ENCODE results near the gene MT1B. TPM values are rescaled to one million over a fixed set of nuclear protein-coding genes. Genes with fewer than 3 reads are reported as not detected.

MT1B gene
- total RNA-seq, 1 experiment from 2014 or later: not detected

DNA sequence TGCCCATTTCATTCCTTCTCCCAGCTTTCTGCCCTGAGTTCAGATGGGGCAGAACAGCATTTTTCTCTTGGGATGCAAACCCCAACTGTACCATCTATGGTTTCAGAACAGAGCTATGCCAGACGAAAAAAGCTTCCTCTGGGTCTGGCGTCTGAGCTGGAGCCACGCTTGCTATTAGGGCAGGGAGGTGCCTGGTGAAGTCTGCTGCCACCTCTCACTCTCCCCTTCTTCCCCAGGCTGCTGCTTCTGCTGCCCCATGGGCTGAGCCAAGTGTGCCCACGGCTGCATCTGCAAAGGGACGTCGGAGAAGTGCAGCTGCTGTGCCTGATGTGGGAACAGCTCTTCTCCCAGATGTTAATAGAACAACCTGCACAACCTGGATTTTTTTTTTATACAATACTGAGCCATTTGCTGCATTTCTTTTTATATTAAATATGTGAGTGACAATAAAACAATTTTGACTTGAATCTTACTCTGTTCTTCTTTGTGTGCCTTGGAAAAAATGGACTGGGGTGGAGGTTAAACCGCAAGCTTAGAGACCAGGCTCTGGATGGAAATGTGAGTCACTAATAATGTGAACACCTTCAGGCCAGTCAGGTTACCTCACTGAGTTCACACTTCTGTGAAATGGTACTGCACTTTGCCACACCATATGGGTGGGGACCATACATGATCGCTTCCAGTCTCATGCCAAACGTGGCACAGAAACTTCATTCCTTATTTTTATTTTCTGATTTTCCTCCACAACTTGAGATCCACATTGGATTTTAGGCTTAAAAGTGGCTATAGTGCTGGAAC, 14.9 kb upstream of the MT1B start:
- H3K36me3 ChIP-seq (ENCODE audit: control insufficient read depth in 1 of 2, insufficient read depth in 2 of 2, low read length in 2 of 2): no peaks in the 10 kb centered on the region
- H3K4me2 ChIP-seq (ENCODE audit: low read length): no peak overlapping the region
- no peaks in the 10 kb centered on the region for H3K9me2 ChIP-seq (ENCODE audit: insufficient read depth)
- RAD21 ChIA-PET (ENCODE audit: low non-redundant PET in 1 of 2, low total read pairs in 2 of 2, uncharacterized antibody in 2 of 2, unreplicated experiment in 2 of 2): no interaction called here
- no peaks in the 10 kb centered on the region for H3K9me3 ChIP-seq (ENCODE audit: control insufficient read depth in 1 of 2, insufficient read depth in 1 of 2, low read depth in 1 of 2, low read length in 2 of 2)
- ATAC-seq: 0 out of 2 replicates have a peak, but pooled peaks have one; percentile 52
- no peaks in the 10 kb centered on the region for H4K20me1 ChIP-seq (ENCODE audit: insufficient read depth)
- H3K27me3 ChIP-seq (ENCODE audit: insufficient read depth, low read length): no peaks in the 10 kb centered on the region
- BruUV-seq (replicated peaks): no TSS peak
- POLR2A ChIA-PET: interaction anchor here (1.5 to 1.9 kb wide), 2 partner anchors 10 to 11 kb away, joined by 4 to 8 read pairs; partner anchors contain the start of gene MT1E
- no peak overlapping the region for H3K27ac ChIP-seq (ENCODE audit: low read depth, low read length)
- peaks cover 0 to 3% of the 10 kb centered on the region in 2 experiments; a peak in 1 of 4 replicates for H3K4me1 ChIP-seq (ENCODE audit: control insufficient read depth in 1 of 2, insufficient read depth in 2 of 2, low read length in 2 of 2)
- no peak overlapping the region for H3K4me3 ChIP-seq (replicated peaks in 1 of 2; ENCODE audit: low read depth in 1 of 2, low read length in 2 of 2)
- no peak for DNase-seq (ENCODE audit: low read depth, low spot score)
- no peak overlapping the region for H2AFZ ChIP-seq (ENCODE audit: low read depth, low read length, poor library complexity, severe bottlenecking)
- CTCF ChIA-PET: no interaction called here
- TF ChIP-seq POLR2A (IDR thresholded peaks at IDR 0.05; ENCODE audit: borderline replicate concordance, extremely low read depth, insufficient read depth, insufficient read length) (no peak), YY1 (IDR thresholded peaks at IDR 0.05; ENCODE audit: extremely low read depth, insufficient replicate concordance, low read depth, low read length) (no peak), CEBPB (IDR thresholded peaks at IDR 0.05; ENCODE audit: low read depth) (no peak), ZNF274 (IDR thresholded peaks at IDR 0.05; ENCODE audit: low read depth, low read length) (no peak), EZH2 (IDR thresholded peaks at IDR 0.05) (no peak), SRF (IDR thresholded peaks at IDR 0.05; ENCODE audit: low read depth) (no peak), TCF7L2 (IDR thresholded peaks at IDR 0.05; ENCODE audit: borderline replicate concordance, extremely low read depth, insufficient read depth, insufficient read length) (no peak), SIN3A (IDR thresholded peaks at IDR 0.05; ENCODE audit: low read depth) (no peak), JUND (IDR thresholded peaks at IDR 0.05) (no peak), ZFX (IDR thresholded peaks at IDR 0.05) (no peak), EGR1 (IDR thresholded peaks at IDR 0.05; ENCODE audit: low read depth) (no peak), FOSL1 (IDR thresholded peaks at IDR 0.05; ENCODE audit: low read depth) (no peak), RAD21 (IDR thresholded peaks at IDR 0.05; ENCODE audit: low read depth) (no peak), SP1 (IDR thresholded peaks at IDR 0.05; ENCODE audit: low read depth) (no peak)
- TF ChIP-seq, protein P1, sequence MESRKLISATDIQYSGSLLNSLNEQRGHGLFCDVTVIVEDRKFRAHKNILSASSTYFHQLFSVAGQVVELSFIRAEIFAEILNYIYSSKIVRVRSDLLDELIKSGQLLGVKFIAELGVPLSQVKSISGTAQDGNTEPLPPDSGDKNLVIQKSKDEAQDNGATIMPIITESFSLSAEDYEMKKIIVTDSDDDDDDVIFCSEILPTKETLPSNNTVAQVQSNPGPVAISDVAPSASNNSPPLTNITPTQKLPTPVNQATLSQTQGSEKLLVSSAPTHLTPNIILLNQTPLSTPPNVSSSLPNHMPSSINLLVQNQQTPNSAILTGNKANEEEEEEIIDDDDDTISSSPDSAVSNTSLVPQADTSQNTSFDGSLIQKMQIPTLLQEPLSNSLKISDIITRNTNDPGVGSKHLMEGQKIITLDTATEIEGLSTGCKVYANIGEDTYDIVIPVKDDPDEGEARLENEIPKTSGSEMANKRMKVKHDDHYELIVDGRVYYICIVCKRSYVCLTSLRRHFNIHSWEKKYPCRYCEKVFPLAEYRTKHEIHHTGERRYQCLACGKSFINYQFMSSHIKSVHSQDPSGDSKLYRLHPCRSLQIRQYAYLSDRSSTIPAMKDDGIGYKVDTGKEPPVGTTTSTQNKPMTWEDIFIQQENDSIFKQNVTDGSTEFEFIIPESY (IDR thresholded peaks at IDR 0.05; ENCODE audit: extremely low read depth, insufficient replicate concordance, low read length): no peak
- TF ChIP-seq, protein P2, sequence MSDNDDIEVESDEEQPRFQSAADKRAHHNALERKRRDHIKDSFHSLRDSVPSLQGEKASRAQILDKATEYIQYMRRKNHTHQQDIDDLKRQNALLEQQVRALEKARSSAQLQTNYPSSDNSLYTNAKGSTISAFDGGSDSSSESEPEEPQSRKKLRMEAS (IDR thresholded peaks at IDR 0.05): no peak
- TF ChIP-seq, protein P3, sequence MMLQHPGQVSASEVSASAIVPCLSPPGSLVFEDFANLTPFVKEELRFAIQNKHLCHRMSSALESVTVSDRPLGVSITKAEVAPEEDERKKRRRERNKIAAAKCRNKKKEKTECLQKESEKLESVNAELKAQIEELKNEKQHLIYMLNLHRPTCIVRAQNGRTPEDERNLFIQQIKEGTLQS (IDR thresholded peaks at IDR 0.05): no peak
- TF ChIP-seq, protein P4, sequence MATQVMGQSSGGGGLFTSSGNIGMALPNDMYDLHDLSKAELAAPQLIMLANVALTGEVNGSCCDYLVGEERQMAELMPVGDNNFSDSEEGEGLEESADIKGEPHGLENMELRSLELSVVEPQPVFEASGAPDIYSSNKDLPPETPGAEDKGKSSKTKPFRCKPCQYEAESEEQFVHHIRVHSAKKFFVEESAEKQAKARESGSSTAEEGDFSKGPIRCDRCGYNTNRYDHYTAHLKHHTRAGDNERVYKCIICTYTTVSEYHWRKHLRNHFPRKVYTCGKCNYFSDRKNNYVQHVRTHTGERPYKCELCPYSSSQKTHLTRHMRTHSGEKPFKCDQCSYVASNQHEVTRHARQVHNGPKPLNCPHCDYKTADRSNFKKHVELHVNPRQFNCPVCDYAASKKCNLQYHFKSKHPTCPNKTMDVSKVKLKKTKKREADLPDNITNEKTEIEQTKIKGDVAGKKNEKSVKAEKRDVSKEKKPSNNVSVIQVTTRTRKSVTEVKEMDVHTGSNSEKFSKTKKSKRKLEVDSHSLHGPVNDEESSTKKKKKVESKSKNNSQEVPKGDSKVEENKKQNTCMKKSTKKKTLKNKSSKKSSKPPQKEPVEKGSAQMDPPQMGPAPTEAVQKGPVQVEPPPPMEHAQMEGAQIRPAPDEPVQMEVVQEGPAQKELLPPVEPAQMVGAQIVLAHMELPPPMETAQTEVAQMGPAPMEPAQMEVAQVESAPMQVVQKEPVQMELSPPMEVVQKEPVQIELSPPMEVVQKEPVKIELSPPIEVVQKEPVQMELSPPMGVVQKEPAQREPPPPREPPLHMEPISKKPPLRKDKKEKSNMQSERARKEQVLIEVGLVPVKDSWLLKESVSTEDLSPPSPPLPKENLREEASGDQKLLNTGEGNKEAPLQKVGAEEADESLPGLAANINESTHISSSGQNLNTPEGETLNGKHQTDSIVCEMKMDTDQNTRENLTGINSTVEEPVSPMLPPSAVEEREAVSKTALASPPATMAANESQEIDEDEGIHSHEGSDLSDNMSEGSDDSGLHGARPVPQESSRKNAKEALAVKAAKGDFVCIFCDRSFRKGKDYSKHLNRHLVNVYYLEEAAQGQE (IDR thresholded peaks at IDR 0.05; ENCODE audit: low read depth): no peak
- TF ChIP-seq, protein P5, sequence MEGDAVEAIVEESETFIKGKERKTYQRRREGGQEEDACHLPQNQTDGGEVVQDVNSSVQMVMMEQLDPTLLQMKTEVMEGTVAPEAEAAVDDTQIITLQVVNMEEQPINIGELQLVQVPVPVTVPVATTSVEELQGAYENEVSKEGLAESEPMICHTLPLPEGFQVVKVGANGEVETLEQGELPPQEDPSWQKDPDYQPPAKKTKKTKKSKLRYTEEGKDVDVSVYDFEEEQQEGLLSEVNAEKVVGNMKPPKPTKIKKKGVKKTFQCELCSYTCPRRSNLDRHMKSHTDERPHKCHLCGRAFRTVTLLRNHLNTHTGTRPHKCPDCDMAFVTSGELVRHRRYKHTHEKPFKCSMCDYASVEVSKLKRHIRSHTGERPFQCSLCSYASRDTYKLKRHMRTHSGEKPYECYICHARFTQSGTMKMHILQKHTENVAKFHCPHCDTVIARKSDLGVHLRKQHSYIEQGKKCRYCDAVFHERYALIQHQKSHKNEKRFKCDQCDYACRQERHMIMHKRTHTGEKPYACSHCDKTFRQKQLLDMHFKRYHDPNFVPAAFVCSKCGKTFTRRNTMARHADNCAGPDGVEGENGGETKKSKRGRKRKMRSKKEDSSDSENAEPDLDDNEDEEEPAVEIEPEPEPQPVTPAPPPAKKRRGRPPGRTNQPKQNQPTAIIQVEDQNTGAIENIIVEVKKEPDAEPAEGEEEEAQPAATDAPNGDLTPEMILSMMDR (IDR thresholded peaks at IDR 0.05 in 2 of 3, conservative IDR thresholded peaks at IDR 0.05 in 1 of 3; ENCODE audit: borderline replicate concordance in 1 of 3, insufficient read depth in 1 of 3, low read depth in 2 of 3, low read length in 2 of 3): no peak
- intact Hi-C loops (cut with micrococcal nuclease): no loop called here
- H3K79me2 ChIP-seq (ENCODE audit: insufficient read depth, low read length): no peaks in the 10 kb centered on the region
- H3K9ac ChIP-seq (ENCODE audit: low read length): no peak overlapping the region
